Stimulated activated CD8-positive, alpha-beta memory T cell treated with anti-CD3 and anti-CD28 coated beads, Interleukin-12 subunit alpha, Interleukin-12 subunit beta, amount 100 ng/mL, for 4 hours (primary cell): ENCODE data around the gene UTP25.
A peak's percentile ranks its signal among the peaks of the same experiment; 100 is the strongest.

Source experiments
- DNase-seq: peaks from one replicate; pipeline ENCODE4 v3.0.0-alpha.2; 2020; ENCODE audit warnings: low read depth

Gene UTP25

DNA sequence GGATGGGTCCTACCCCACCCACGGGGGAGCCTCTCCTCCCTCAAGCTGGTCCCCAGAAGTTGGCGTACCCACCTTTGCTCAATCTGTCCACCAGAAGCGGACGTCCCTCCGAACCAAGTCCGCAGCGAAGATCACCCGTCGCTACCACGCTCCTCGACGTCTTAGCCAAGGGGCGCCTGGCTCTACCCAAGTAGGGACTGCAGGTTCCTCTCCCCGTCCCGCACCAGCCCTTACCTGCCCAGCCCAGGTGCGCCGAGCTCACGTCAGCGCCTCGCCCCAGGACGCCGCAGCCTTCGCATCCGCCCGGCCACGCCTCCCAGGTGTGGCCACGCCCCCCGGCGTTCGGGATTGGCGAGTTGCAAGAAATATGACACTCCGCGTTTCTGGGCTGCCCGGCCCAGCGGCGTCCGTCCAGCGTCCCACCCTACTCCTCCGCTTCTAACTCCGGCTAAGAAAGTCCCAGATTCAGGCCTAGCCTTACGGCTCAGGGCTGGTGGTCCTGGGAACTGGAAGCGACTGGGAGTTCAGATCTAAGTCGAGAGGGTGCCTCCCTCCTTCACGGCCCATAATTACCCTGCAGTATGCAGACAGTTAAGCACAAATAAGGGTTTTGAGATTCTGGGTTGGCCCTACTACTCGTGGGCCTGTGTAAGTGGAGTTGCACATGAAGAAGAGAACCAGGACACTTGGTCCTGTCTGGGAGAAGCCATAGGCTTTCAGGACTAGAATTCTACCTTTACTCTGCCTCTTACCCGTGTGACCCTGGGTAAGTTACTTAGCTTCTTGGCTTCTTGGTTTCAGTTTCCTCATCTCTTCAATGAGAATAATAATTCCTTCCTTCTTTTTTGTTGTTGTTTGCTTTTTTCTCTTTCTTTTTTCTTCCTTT, 21.7 kb upstream of the UTP25 start, which contains the start of gene IRF6:
Gene IRF6, minus strand, starts transcription at position 268 of the 886 bp plus-strand sequence. CDS start 4,729 bp downstream, outside the sequence.
- DNase-seq = peak; percentile 60

DNA sequence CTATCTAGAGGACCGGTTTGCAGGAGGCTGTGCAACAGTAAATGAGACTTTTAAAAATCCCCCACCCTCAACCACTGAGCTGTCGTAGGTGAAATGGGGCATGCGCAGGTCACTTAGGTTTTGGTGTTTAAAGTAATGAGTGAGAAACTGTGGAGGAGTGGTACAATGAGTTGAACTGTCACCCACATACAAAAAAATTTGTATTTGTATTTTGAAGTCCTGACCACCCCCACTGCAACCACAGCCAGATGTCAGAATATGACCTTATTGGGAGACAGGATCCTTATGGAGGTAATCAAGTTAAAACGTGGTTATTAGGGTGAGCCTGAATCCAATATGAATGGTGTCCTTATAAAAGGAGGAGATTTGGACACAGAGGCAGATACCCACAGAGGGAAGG, 20.3 kb upstream of the UTP25 start:
- no peak for DNase-seq

- no peak for DNase-seq
Measured at GRCh38 chr1:209808059-209808581, 19.7 kb upstream of the UTP25 start.

- no peak for DNase-seq
Measured at GRCh38 chr1:209809611-209810010, 18.2 kb upstream of the UTP25 start.

DNA sequence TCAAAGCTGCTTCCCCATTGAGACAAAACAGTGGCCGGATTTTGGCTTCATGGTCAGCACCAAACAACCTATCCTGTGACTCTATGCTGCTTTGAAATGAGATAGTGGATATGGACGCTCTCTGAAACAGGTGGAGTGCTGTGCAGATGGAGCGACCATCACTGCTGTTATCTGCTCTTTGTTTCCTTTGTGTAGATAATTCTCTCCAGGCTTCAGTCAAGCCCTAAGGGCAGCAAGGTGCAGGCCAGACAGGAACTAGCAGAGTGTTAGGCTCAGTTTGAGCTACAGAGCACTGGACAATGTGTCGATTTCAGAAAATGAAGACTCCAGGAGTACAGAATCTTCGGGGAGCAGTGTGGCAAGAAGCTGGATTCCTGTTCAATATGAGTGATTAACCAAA, 17.0 kb upstream of the UTP25 start:
- no peak for DNase-seq

DNA sequence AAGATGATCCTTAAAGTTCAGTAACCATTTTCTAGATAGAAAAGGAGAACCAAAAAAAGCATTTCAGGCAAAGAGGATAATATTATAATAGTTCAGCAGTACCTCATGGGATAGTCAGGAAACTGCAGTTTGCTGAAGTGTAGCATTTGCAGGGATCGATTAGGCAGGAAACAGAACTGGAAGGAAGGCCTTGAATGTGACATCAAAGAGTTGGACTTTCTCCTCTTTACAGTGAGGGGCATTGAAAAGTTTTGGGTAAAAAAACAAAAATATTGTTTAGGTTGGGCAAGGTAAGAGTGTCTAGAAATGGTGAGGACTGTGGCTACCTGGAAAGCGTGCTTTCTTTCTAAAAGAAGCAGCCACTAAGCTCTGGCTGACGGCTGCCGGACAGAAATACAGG, 13.9 kb upstream of the UTP25 start:
- DNase-seq = no peak

GRCh38 chr1:209815490-209815889, 12.3 kb upstream of the UTP25 start:
- no peak for DNase-seq

GRCh38 chr1:209815931-209816341, 11.8 kb upstream of the UTP25 start:
- no peak for DNase-seq

DNA sequence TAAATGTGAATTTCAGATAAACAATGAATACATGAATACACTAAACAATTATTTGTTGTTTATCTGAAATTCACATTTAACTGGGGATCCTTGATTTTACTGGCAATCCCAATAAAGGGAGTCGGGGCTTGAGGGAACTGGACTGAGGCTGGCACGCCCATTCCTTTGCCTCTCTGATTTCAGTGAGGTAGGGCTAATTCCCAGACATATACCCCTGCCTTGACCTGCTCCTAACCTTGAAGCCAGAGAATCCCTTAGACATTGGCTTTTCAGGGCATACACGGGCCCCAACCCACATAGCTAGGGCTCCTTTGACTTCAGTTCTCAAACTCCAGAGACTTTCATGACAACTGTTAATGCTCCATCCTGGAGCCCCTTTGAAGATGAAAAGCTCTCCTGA, 10.8 kb upstream of the UTP25 start:
- DNase-seq = no peak

- no peak for DNase-seq
Measured at GRCh38 chr1:209817691-209818090, 10.1 kb upstream of the UTP25 start.

- no peak for DNase-seq
Measured at GRCh38 chr1:209819058-209819457, 8.7 kb upstream of the UTP25 start.

DNA sequence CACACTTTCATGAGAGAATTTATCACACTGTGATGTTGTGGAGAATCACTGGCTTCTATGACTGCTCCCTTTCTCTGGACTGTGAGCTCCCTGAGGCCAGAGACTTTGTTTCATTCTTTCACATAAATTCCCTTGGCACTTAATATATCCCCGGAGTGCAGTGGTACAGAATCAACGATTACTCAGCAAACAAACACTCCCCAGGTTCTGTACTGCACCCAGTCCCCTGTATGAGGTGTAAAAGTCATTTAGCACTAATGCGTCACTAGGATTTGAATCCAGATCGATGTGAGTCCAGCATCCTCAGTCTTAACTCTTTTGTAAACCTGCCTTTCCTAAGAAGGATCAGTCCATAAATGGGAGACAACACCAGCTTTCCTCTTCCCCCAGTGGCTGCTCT, 6.8 kb upstream of the UTP25 start:
- no peak for DNase-seq

GRCh38 chr1:209822706-209823105, 5.1 kb upstream of the UTP25 start:
- no peak for DNase-seq

- no peak for DNase-seq
Measured at GRCh38 chr1:209823143-209824041, 4.4 kb upstream of the UTP25 start.

DNA sequence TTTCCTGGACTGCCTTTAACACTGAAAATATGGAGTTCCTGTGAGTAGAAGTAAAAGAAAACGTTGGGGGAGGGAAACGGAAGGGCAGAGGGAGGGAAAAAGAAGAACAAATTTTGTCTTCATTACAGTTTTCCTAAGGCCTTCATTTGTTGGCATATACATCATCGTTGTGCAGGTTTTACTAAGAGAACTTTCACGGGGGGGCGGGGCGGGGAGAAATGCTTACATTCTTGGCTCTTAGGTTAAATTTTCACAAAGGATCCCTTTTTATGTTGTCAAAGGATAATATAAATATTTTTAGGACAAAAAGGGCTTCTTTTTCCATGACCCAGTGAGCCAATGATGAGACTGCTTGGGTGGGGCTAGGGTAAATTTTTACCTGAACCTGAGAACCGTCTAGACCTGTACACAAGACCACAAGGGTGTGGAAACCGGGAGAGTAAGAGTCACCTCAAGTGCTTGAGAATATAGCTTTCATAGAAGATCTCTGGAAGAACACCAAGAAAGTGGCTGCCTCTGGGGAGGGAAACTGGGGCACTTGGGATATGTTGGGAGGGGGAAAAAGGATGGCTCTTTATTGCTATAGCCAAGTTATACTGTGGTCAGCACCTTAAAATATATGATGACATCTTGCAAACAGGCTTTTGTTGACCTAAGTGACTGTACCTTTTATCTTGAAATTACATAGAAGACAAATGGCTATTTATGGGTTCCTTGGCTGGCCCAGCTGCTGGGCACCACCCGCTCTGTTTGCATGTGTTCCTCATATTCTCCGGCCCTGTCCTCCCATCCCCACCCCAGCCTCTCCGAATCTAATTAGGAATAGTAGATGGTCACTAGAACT, 2.0 kb upstream of the UTP25 start:
- no peak for DNase-seq

GRCh38 chr1:209829716-209830115, 1.9 kb downstream of the UTP25 start:
- no peak for DNase-seq

DNA sequence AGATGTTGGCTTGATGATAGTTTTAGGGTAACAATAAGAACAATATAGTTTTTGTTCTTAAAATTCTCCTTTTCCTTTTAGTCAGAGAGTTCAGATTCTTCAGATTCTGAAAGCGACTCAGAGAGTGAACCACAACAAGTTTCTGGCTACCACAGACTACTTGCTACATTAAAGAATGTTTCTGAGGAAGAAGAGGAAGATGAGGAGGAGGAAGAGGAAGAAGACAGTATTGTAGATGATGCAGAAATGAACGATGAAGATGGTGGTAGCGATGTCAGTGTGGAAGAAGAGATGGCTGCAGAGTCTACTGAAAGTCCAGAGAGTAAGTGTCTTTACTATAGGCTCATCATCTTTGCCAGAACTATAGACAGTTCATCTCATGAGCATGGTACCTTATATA, 3.0 kb downstream of the UTP25 start:
- no peak for DNase-seq

GRCh38 chr1:209831615-209832014, 3.8 kb downstream of the UTP25 start:
- DNase-seq = no peak

- no peak for DNase-seq
Measured at GRCh38 chr1:209835782-209836298, 8.1 kb downstream of the UTP25 start.

DNA sequence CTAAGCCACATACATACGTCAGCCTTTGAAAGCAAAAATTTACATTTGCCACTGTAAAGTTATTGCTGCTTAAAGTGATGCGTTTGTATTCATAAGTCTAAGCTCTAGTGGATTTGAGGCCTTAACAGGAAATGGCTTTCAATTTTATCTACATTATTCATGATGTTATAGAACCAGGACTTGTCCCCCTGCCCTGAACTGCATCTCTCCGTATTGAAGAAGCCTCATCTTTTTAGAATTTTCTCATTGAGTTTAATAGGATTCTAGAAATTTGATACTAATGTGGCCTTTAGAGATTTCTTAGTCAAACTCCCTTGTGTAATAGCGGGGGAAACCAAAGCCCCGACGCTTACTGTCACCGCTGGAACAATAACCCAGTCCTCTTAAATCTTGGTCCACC, 9.9 kb downstream of the UTP25 start:
- no peak for DNase-seq

DNA sequence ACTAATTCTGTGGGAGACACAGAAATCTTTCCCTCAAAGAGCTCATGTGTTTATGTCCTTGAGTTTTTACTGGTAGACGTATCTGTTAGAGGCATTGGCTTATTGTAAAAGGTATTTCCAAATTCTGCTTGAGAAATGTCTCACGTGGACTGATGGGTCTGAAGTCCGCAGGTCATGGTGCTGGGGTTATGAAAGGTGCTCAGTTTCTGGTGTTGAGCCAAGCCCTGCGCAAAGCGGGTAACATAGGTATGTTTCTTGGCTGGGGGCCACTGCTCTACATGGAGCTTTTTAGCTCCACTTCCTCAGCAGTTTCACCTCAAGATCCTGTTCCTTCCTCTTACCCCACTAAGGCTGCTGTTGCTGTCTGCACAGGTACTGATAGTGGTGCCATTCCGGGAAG, 10.8 kb downstream of the UTP25 start:
- no peak for DNase-seq
